GM21367 (cell line): ENCODE data around the gene FCN3.
"Not testable (repeated sequence)": the region's sequence is repeated elsewhere in the genome, so short reads cannot be mapped to it uniquely, and the experiment has no call there.

Experiments used
- ATAC-seq: cut with Tn5 transposase; IDR thresholded peaks from one replicate; pipeline ENCODE4 v1.9.1; 2021; ENCODE audit not compliant: unreplicated experiment

FCN3 gene

DNA sequence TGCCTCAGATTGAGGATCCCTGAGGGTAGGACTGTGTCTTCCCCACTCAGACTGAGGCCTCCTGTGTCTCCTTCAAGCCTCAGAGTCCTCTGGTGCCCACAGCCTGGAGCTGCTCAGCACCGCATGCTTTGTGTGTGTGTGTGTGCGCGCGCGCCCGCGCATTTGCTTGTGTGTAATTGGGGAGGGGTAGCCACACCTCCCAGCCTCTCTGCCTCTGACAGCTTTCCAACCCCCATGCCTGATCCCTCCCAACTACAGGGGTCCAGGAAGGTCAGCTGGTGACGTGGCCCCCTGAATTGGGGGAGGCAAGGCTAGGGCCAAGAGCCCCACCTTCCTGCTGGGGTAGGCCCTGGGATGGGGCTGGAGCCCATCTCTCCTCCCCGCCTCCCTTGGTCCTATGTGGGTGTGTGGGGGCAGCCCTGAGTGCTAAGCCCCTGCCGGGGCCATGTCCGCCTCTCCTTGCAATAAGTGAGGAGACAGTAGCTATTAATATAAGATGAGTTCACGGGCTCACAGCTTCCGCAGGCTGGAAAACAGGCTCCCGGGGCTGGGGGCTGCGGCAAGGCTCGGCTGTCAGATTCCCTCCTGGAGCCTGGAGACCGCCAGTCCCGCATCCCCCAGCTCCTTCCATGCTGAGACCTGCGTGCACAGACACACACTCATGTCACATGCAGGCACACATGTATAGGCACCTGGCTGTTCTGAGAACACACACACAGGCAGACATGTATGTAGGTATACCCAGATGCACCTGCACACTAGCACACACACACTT, 24.8 kb upstream of the FCN3 start:
- ATAC-seq = no peak

DNA sequence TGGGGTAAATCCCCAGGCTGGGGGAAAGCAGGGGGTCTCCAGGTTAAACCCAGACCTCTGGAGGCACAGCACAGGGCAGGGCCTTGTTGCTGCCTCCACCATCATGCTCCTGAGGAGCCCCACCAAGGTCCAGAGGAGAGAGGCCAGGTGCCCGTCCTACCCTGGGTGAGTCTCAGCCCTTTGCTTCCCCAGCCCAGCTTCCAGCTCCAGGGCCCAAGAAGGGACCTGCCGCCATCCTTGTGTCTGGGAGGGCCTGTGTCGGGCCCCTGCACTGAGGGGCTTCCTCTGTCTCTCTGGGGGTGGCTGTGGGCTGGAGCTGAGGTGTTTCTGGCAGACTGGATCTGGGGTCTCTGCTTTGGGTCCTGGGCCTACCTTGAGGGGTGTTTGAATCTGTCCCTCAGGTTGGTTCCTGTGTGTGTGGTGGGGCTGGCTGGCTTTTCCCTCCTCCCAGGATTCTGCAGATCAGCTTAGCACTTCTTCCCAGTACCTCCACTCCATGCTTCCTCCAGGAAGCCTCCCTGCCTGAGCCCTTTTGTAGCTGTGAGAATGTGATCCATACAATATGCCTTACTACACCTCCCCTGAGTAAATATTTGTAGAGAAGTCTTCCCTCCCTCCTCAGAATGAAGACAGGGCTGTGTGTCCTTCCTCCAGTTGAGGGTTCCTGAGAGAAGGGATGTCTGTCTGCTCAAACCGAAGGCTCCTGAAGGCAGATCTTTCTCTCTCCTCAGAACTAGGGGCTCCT, 24.0 kb upstream of the FCN3 start:
- no peak for ATAC-seq

DNA sequence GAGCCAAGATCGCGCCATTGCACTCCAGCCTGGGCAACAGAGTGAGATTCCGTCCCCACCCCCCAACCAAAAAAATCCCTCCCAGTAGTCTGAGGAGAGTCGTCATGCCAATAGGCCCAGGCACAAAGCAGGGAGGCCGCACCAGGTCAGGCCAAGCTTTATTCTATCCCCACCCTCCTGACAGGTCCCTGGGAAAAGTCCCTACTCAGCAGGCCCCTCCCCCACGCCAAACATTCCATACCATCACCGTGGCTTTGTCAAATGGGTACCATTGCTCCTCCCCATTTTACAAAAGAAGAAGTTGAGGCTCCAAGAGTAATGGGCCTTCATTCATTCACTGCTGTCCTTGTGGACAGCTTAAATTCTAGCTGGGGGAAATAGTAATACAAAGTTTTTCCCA, 23.1 kb upstream of the FCN3 start:
- ATAC-seq = no peak

DNA sequence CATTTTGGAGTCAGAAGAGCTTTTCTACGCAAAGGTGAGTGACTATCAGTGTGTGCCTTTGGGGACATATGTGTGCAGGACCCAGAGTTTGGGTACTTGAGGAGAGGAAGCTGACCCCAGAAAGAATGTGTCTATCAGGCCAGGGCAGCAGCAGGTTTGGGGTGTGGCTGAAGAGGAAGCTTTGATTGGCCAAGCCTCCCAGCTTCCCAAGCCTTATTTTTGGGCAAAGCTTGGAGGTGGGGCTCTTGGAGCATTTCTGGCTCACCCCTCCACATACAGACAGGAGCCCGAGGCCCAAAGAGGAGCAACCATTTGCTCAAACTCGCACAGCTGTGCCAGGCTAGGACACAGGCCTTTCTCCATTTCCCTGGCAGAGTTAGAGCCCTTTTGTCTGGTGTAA, 22.5 kb upstream of the FCN3 start:
- ATAC-seq = no peak

DNA sequence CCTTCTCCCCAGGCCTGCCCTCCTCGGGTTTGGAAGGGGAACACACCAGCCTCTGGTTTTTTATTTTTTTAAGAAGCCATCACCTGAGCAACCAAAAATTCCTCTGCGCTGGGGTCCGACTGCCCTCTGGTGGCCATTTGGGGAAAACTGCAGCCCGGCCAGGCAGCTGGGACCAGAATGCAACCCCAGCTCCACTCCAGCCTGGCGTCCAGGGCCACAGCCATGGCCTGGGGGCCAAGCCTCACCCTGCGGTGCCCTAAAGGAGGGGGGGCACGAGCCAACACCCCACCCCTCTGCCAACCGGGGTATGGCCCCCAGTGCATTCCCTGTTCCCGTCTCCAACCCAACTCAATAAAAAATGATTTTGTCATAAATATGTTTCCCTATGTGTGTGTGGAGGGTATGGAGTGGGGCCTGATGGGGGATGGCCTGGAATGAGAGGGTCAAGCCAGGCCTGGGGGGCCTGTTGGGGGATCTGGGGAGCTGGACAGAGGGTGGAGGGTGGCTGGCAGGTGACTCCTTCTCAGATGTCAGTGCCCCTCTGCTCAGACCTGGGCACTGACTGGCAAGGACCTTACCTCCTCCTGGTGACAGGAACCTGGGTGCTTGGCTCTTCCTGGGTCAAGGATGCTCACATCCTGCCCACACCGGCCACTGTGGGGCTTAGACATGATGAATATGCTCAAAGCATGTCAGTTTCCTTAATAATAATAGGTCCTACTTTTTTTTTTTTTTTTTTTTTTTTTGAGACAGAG, 21.0 kb upstream of the FCN3 start:
- no peak for ATAC-seq

DNA sequence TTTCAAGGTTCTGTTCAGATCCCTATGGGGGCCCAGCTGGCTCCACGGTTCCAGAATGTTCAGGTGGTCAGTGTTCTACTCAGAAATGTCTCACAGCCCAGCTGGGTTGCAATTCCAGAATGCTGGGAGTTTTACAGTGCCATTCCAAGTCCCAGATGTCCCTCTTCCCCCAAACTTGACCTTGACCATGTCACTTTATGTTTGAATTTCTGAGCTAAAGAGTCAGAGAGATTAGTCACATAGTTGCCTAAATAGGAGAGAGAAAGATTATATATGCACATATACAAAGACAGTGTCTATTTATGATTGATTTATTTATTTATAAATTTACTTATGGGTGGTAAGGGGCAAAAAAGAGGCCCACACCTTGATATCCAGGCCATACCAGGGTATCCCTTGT, 20.3 kb upstream of the FCN3 start:
- no peak for ATAC-seq

DNA sequence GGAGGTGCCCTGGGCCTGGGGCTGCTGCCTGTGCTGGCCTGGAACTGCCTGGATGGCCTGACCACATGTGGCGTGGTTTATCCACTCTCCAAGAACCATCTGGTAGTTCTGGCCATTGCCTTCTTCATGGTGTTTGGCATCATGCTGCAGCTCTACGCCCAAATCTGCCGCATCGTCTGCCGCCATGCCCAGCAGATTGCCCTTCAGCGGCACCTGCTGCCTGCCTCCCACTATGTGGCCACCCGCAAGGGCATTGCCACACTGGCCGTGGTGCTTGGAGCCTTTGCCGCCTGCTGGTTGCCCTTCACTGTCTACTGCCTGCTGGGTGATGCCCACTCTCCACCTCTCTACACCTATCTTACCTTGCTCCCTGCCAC, 19.6 kb upstream of the FCN3 start:
- ATAC-seq = no peak

DNA sequence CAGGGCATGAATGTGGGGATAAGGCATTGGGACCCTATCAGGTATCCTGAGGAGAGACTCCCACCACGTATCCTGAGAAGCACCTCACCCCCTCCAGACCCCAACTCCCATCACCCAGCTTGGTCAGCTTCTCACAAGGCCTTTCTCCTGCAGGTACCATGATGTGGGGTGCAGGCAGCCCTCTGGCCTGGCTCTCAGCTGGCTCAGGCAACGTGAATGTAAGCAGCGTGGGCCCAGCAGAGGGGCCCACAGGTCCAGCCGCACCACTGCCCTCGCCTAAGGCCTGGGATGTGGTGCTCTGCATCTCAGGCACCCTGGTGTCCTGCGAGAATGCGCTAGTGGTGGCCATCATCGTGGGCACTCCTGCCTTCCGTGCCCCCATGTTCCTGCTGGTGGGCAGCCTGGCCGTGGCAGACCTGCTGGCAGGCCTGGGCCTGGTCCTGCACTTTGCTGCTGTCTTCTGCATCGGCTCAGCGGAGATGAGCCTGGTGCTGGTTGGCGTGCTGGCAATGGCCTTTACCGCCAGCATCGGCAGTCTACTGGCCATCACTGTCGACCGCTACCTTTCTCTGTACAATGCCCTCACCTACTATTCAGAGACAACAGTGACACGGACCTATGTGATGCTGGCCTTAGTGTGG, 19.1 kb upstream of the FCN3 start:
- ATAC-seq = no peak

DNA sequence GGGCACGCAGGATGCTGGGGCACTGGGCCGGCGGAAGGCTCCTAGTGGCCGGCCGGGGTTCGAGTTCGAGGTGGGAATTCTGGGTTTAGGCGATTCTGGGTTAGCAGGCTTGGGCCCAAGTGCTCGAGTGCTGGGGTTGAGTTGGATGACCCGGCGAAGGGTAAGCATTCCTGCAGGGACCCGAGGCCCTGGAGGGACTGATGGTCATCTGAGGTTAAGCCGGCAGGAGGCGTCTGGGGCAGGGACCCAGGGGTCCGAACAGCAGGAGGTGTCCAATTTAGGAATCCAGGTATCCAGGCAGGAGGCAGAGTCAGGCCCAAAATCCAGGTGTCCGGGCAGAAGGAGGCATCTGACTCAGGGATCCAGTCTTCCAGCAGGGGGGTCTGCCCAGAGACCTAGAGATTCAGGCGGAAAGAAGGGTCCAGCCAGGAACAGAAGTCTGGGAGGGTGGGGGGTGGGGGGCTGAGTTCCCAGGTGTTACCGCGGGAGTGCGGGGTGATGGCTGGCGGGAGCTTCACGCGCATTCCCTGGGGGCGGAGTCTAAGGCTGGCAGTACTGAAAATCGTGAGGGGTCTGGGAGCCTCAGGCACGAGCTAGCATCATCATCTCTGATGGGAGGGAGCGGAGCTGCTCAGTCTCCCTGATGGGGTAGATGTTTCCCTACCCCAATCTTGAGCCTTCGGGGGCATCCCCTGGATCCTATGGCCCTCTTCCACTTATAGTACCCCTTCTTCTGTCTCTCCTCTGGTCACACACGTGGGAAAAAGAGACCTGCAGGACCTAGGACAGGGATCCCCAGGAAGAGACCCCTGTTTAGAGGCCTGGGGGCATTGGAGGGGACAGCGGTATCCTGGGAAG, 18.4 kb upstream of the FCN3 start:
- no peak for ATAC-seq

DNA sequence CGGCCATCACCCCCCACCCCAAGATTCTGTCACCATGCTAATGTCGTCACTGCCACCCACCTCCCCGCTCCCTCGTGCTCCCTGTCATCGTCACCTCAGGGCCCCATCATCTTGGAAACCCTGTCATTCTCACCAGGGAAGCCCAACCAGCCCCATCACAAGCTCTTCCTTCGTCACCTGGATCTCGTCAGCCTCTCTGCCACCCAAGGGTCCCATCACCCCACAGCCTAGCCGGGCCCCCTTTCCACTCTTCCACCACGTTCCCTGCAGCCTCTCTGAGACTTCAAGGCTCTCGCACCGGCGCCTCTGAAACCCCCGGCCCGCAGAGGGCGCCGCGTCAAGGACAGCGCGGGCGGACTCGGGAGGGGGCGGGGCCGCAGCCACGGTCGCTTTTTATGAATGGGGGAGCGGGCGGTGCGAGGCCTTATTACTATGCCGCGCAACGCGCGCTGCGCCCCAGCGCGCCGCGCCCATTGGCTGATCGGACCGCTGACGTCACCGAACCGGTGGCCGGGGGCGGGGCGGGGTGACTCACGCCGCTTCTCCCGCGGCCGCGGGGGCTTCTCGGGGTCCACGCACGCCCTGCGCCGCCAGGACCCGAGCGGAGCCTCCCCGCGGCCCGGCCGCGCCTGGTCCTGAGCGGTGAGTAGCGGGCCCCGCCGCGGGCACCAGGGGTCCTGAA, 17.6 kb upstream of the FCN3 start, which contains the start of gene GPR3:
TSS of gene GPR3 (plus strand) at position 527 of the 682 bp plus-strand sequence. CDS start 1,177 bp downstream, outside the sequence.
- no peak for ATAC-seq

DNA sequence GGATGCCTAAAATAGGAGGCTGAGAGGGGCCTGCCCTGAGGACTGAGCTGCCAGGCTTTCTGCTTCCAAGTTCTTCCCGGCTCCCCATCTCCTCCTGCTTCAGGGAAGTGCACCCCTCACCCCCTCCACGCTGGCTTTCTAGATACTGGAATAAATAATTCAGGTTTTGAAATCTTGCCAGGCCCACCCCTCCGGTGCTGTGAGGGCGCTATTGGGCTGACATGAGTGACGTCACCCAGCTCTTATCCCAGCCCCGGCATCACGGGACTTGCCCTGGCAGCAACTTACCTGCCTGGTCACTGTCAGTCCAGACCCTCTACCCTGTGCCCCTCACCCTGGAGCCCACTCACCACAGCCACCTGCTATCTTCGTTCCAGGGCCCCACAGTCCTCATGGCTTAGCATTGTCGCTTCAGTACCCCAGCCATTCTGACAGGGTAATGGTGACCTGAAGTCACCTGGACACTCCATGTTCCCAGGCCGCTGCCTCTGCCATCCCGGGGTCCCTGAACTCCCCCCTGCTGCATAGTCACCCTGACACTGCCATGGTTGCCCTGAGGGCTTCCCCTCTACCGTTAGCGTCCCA, 17.0 kb upstream of the FCN3 start:
- ATAC-seq = no peak

DNA sequence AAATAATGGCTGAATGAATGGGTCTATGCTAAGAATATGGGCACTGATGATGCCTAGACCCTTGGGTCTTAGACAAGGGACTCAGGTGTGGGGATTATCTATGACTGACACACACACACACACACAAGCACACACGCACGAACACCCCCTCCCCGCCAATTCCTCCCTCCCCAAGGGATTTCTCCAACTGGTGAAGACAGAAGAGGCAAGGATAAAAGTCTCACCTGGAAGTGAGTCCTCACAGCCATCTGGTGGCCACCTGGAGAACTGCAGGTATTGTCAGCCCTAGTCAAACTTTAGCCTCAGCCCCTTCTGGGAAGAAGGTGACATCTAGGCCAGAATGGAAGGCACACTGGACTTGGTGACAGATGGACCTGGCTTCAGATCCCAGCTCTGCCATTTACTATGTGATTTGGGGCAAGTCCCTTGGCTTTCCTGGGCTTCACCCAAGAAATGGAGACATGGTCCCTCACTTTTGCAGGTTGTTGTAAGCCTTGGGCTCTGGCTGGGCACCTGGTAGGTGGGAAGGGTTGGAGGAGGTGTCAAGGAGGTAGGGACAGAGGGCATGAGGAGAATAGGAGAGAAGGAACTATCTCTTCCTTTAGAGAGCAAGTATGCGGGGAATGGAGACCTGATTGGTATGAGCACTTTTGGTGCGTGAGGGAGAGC, 13.8 kb upstream of the FCN3 start:
- no peak for ATAC-seq

DNA sequence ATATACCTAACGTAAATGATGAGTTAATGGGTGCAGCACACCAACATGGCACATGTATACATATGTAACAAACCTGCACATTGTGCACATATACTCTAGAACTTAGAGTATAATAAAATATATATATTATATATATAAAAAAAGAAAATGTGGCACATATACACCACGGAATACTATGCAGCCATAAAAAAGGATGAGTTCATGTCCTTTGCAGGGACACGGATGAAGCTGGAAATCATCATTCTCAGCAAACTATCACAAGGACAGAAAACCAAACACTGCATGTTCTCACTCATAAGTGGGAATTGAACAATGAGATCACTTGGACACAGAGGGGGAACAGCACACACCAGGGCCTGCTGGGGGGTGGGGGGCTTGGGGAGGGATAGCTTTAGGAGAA, 10.2 kb upstream of the FCN3 start:
- not testable (repeated sequence) for ATAC-seq

DNA sequence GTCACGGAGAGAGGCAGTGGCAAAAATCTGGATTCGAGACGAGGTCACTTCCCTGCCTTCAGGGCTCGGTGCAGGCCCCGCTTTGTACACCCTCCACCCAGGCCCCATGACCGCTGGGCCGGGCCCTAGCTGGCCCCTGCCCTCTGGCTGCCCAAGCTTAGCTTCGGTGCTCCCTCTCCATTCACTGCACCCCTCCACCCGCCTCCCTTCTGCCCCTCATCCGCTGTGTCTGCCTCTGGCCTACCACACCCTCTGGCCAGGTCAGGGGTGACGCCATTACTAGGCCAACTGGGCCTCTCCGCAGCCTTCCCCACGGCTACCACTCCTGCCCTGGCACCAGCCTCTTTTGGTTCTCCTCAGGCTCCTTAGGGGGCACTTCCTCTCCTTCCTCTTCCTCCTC, 9.0 kb upstream of the FCN3 start:
- ATAC-seq = no peak

DNA sequence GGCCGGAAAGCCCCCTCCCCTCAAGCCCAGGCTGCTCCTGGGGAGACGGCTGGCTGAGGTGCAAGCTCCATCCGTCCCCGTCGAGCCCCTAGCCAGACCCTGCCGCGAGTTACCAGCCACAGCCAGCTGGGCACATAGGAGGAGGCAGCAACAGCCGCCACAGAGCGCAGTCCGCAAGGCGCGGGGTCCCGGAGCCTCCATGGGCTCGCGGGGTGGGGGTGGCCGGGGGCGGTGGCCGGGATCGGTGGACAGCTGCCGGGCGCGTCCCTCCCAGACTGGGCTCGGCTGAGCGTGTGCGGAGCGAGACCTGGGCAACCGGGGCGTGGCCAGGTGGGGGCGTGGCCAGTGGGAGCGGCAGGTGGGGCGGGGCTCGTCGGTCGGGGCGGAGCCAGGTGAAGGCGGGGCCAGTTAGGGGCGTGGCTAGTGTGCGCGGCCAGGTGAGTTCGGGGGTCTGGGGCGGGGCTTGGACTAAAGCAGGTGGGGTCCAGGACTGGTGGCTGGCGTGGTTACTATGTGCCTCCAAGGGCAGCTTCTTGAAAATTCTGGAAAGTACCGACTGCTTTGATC, 8.5 kb upstream of the FCN3 start, which contains the start of gene CD164L2:
TSS of gene CD164L2 (minus strand) at position 295 of the 567 bp plus-strand sequence. CDS start at position 201, 94 bp downstream.
- ATAC-seq = no peak

DNA sequence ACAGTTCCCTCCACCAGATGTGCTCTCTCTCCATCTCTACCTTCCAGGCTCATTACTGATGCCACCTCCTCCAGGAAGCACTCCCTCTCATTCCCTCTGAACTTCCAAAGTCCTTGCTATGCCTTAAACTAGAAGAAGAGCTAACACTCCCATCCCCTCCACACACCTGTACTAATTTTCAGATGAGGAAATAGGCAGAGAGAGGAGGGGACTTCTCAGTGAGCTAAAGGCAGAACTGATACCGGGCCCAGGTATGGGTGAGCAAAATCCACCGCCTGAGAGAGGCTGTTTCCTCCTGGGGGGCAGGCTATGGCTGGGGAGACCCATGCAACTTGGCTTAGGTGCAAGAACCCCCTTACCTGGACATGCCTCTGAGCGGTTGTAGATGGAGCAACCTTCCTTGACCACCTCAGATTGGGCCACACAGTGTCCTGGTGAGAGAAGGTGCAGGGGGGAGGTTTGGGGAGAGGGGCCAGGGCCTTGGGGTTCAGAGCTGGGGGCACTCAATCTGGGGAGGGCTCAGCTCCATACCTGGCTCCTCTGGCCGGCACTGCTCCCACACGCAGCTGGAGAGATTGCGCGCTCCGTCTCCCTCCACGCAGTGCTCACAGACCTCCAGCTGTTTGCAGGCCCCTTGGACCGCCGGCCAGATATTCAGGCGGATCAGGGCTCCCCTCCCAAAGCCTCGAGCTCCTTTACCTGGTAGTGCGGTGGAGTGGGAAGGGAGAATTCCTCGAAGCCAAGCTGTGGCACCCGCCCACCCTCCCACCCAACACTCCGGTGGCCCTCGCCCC, 7.5 kb upstream of the FCN3 start:
- ATAC-seq = no peak
